DLD1 (cell line): Measurements from ENCODE around the gene CDRT15L2.
"Not testable (repeated sequence)": the region's sequence is repeated elsewhere in the genome, so short reads cannot be mapped to it uniquely, and the experiment has no call there.

Source experiments
- in situ Hi-C: cut with HindIII; loops from 2 replicates; pipeline ENCODE4 v1.10.0; 2017; ENCODE audit warnings: low sequenced_read_pairs

The CDRT15L2 gene

DNA sequence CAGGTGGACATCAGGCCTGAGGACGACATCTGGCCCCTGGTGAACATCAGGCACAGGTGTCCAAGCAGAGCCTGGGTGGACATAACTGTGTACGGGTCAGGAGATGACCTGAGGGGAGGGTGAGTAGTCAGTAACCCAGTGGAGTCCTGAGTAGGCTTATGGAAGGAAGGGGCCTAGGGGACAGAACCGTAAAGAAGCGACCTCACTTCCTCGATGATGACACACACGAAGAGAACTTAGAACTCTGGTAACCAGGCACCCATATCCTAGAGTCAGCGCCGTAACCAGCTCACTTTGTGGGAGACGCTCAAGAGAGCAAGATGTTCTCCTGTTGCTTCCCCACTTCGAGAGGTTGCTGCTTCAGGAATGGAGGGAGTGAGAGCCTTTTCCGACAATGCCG, at the start of gene CDRT15L2:
TSS of gene CDRT15L2 (plus strand) at position 301 of the 400 bp plus-strand sequence. CDS start at position 321, 20 bp downstream.
- in situ Hi-C loops, result not testable (repeated sequence)

- in situ Hi-C loops, result not testable (repeated sequence)
Measured at GRCh38 chr17:20530104-20530503, 49.4 kb upstream of the CDRT15L2 start.

DNA sequence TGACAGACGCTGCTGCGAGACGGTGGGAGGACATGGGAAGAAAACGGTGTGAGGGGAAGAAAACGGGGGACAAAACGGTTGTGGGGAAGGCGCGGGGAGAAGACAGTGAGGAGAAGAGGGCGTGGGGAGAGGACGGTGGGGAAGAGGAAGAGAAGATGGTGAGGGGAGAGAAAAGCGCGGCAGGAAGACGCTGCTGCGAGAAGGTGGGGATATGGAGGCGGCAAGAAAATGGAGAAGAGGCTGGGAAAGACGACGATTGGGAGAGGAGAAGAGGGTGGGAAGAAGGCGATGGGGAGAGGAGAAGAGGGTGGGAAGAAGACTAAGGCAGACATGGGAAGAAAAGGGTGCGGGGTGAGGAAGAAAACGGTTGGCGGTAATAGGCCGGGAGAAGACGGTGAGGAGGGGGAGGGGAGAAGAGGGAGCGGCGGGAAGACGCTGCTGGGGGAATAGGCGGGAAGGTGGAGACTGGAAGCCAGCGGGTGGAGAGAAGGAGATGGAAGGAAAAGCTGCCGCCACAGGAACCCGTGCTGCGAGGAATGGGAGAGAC, 46.9 kb upstream of the CDRT15L2 start:
- in situ Hi-C loops, result not testable (repeated sequence)

- in situ Hi-C loops, result not testable (repeated sequence)
Measured at GRCh38 chr17:20533206-20533605, 46.3 kb upstream of the CDRT15L2 start.

GRCh38 chr17:20534711-20535550, 44.6 kb upstream of the CDRT15L2 start:
- in situ Hi-C loops, result not testable (repeated sequence)

DNA sequence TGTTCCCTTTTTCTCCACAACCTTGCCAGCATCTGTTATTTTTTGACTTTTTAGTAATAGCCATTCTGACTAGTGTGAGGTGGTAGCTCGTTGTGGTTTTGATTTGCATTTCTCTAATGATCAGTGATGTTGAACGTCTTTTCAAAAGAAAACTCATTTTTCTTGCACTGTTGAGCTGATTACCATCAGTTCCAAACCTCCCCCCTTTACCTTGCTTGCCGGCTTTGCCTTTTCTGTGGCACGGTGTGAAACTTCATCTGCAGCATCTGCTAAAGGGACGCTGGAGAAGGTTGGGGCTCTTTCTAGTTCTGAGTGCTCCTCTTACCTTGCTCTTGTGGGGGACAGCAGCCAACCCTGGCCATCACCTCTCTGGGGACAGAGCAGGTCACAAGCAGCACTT, 39.1 kb upstream of the CDRT15L2 start:
- in situ Hi-C loops, result not testable (repeated sequence)

- in situ Hi-C loops, result not testable (repeated sequence)
Measured at GRCh38 chr17:20540865-20541264, 38.7 kb upstream of the CDRT15L2 start.

DNA sequence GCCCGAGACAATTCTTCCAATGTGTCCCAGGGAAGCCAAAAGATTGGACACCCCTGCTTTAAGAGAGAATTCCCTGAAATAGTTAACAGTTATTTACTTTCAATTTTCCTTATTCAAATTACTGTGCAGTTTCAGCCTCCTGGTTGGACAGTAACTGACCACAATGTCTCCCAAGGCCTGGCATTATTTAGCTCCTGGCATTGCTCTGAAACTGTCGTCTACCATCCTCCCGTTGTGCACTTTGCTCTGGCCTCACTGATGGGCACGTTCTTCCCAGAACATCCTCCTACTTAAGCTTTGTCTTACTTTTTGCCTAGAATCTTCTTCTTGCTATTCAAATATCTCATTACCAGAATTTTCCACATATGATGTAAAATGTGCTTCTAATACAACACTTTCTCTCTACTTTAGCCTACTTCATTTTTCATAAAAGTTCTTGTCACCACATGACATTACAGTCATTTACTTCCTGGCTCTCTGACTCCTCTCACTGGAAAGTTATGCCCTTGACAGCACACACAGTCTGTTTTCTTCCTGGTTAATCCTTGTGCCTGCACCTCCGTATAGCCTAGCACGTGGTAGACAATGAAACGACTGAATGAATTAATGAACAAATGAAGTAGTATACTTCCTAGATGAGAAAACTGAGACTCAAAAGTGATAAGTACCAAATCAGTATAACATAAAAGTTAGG, 37.5 kb upstream of the CDRT15L2 start:
- in situ Hi-C loops, result not testable (repeated sequence)

GRCh38 chr17:20547923-20548322, 31.6 kb upstream of the CDRT15L2 start:
- in situ Hi-C loops, result not testable (repeated sequence)

DNA sequence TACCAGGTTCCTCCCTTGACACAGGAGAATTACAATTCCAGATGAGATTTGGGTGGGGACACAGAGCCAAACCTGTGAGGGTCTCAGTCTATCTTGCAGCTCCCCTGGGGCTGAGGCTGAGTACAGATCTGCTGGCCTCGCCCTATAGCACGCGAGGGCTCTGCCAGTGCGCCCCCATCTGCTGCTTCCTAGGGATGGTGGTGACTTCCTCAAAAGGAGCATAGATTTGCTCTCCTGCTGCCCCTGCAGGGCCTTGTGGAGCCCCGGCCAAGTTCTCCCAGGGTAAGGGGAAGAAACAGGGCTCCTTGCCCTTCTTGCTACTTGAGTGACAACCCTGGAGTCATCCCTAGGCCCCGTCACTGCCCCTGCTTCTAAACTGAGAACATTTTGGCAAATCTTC, 26.6 kb upstream of the CDRT15L2 start:
- in situ Hi-C loops, result not testable (repeated sequence)

DNA sequence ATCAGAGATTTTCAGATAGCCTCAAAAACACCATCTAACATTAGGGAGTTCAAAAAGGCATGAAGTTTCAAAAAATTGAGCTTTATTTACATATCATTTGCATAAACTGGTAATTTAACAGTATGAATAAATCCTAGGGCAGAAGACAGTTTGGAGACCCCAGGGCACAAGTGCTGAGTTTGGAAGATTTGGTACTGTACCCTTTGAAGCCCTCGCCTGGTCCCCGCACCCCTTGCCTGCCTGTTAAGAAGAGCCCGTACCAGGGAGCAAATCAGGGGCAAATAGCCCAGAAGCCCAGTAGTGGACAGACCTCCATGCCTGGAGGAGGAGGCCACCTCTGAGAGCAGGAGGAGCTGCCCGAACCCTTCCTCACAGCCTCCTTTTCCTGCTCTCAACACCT, 24.8 kb upstream of the CDRT15L2 start:
- in situ Hi-C loops, result not testable (repeated sequence)

DNA sequence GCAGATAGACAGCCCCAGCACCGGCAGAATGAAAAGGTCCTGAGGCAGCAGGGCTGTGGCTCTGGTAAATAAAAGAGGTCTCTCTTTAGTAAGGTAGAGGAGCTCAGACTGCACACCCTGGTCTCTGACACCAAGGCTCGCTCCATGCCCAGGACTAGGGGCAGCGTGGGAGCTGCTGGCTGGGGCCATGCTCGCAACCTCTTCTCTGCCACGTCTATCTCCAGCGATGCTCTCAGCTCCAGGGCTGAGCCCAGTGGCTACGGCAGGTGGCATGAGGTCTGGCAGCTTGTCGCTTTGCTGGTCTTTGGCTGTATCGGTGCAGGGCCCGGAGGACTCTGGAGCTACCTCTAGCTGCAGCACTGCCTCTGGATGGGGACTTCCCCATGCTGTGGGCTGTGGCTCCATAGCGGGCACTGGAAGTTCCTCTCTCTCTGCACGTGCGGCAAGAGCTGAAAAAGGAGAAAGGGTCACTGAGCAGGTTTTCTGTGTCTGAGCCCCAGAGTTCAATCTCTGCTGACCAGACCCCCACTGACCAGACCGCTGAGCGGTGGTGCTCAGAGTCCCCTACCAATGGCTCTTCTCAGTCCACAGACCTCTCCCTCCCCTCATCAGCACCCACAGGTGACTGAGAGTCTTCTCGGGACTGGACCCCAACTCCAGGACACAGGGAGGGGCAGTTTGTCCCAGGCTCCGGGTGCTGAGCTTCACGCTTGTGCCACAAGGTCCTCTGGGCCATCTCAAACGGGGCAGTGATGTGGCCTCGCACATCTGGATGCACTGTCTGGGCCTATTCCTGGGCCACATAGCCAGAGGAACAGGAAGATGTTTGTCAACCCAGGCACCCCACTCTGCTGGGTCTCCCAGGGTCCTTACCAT, 24.2 kb upstream of the CDRT15L2 start:
- in situ Hi-C loops, result not testable (repeated sequence)

DNA sequence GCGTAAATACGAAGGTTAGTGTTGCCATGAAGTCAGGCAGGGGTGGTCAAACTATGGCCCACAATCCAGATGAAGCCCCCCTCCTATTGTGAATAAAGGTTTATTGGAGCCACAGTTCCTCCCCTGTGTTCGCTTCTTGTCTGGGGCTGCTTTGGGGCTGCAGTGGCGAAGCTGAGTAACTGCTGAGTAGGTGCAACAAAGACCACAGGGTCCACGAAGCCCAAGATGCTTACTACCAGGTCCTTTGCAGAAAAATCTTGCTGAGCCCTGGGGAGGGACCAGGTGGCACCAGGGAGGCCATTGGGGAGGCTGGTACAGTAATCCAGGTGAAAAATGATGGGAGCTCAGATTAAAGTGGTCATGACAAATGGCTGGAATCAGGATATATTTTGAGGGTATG, 21.4 kb upstream of the CDRT15L2 start:
- in situ Hi-C loops, result not testable (repeated sequence)

GRCh38 chr17:20559018-20559417, 20.5 kb upstream of the CDRT15L2 start:
- in situ Hi-C loops, result not testable (repeated sequence)

- in situ Hi-C loops, result no loop called here
Measured at GRCh38 chr17:20562587-20562986, 16.9 kb upstream of the CDRT15L2 start.

DNA sequence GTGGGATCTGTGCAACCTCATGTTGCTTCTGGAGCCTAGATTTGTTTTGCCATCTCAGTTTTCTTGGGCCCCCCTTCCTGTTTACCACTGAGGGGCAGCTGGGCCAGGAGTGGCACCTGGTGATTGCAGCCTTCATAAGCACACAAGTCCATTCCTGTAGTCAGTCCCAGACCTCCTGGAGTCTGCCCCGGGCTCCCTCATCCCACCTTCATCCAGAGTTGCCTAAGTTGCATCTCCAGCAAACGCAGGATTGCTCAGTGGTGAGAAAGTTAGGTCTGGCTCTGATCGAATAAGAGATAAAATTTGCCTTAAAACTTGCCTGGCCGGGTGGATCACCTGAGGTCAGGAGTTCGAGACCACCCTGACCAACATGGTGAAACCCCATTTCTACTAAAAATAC, 14.3 kb upstream of the CDRT15L2 start:
- in situ Hi-C loops, result not testable (repeated sequence)

- in situ Hi-C loops, result no loop called here
Measured at GRCh38 chr17:20565711-20566110, 13.8 kb upstream of the CDRT15L2 start.

DNA sequence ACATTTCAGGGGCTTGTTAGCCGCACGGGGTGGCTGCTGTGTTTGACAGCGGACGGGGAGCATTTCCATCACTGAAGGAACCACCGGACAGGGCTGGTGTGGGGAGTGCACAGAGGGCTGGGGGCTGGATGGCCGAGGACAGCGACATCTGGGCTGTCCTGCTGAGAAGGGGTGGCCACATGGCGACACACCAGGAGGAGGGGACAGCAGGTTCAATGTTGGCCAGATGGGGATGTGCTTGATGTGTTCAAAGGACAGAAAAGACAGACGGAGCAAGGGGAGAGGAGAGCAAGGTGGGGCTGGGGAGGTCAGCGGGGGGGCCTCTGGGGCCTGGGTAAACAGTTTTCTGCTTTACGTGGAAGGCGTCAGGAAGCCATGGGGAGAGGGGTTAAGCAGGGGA, 12.8 kb upstream of the CDRT15L2 start:
- in situ Hi-C loops, result not testable (repeated sequence)

GRCh38 chr17:20567421-20567820, 12.1 kb upstream of the CDRT15L2 start:
- in situ Hi-C loops, result not testable (repeated sequence)

GRCh38 chr17:20568604-20569003, 10.9 kb upstream of the CDRT15L2 start:
- in situ Hi-C loops, result not testable (repeated sequence)

DNA sequence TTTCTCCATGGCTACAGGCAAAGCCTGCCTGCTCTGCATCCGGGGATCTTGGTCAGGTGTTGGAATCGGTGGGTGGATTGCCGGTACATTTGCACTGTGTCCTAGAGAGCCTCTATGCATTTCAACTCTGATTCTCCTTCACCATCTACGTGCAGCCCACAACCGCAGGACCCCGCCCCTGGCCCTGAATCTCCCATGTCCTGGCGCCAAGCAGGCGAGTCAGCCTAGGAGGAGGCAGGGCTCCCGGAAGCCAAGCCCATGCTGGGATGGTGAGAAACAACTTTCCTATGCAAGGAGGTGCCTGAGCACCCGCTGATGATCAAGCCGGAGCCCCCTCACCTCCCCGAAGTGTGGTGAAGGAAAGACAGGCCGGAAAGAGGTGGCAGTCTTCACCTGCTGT, 7.9 kb upstream of the CDRT15L2 start:
- in situ Hi-C loops, result not testable (repeated sequence)
